GM12891 (cell line): ENCODE measurements around the gene KCNMA1.

ENCODE experiments used
- PAX5 ChIP-seq: IDR thresholded peaks from 2 replicates; pipeline ENCODE4 v1.6.1; 2011; ENCODE audit warnings: low read length, moderate library complexity, mild to moderate bottlenecking; ENCODE audit not compliant: insufficient read depth, severe bottlenecking
- POLR2A ChIP-seq: IDR thresholded peaks from 2 replicates; pipeline ENCODE4 v1.6.1; 2011; ENCODE audit warnings: low read depth, low read length, control low read depth
- POLR2AphosphoS5 ChIP-seq: IDR thresholded peaks from 2 replicates; pipeline ENCODE4 v1.6.1; 2011; ENCODE audit warnings: low read depth, low read length, control low read depth
- POU2F2 ChIP-seq: IDR thresholded peaks from 2 replicates; pipeline ENCODE4 v1.6.1; 2011; ENCODE audit warnings: low read depth, mild to moderate bottlenecking, control low read depth, low read length, moderate library complexity
- SPI1 ChIP-seq: IDR thresholded peaks from 2 replicates; pipeline ENCODE4 v1.6.1; 2011; ENCODE audit warnings: low read depth, low read length, control low read depth
- TAF1 ChIP-seq: IDR thresholded peaks from 2 replicates; pipeline ENCODE4 v1.6.1; 2011; ENCODE audit warnings: low read depth, low read length, control low read depth

- TF ChIP-seq POLR2AphosphoS5: no peak
- no peak for TF ChIP-seq SPI1
- no peak for TF ChIP-seq TAF1
- no peak for TF ChIP-seq POLR2A
- no peak for TF ChIP-seq PAX5
- TF ChIP-seq POU2F2: no peak
These were observed 320.4 kb downstream of the KCNMA1 start for GRCh38 chr10:77317221-77317620.
